ENCODE data around the gene TRIP12.
A peak's percentile ranks its signal among the peaks of the same experiment; 100 is the strongest.

TRIP12 gene

DNA sequence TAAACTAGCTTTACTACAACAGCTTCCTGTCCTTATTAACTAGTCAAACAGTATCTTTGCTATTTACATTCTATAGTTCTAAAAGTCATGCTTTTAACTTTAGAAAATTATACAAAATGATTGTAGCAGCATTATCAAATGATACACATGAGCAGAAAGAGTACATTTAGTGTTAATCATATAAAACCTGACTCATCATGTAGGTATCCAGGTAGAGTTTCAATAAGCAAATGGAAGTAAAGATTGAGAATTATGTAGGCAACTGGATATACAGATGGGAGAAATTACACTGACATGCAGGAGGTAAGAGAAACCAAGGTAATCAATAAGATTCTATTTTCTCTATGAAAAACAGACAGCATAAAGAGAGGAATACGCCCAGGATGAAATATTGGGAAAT, 33.8 kb downstream of the TRIP12 start:
- no peaks in the 10 kb centered on the region for H3K27me3 Mint-ChIP-seq (ENCODE audit: low read depth)
- peaks cover 9% of the 10 kb centered on the region for H3K36me3 Mint-ChIP-seq (ENCODE audit: low read depth)
- no peaks in the 10 kb centered on the region for H3K9me3 Mint-ChIP-seq
- peaks cover 11% of the 10 kb centered on the region for H3K4me1 Mint-ChIP-seq
- H3K27ac Mint-ChIP-seq: no peak overlapping the region
- H3K4me3 Mint-ChIP-seq: no peak overlapping the region
- TF ChIP-seq, protein P1, sequence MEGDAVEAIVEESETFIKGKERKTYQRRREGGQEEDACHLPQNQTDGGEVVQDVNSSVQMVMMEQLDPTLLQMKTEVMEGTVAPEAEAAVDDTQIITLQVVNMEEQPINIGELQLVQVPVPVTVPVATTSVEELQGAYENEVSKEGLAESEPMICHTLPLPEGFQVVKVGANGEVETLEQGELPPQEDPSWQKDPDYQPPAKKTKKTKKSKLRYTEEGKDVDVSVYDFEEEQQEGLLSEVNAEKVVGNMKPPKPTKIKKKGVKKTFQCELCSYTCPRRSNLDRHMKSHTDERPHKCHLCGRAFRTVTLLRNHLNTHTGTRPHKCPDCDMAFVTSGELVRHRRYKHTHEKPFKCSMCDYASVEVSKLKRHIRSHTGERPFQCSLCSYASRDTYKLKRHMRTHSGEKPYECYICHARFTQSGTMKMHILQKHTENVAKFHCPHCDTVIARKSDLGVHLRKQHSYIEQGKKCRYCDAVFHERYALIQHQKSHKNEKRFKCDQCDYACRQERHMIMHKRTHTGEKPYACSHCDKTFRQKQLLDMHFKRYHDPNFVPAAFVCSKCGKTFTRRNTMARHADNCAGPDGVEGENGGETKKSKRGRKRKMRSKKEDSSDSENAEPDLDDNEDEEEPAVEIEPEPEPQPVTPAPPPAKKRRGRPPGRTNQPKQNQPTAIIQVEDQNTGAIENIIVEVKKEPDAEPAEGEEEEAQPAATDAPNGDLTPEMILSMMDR (IDR thresholded peaks at IDR 0.05; ENCODE audit: unreplicated experiment in 3 of 3): no peak

DNA sequence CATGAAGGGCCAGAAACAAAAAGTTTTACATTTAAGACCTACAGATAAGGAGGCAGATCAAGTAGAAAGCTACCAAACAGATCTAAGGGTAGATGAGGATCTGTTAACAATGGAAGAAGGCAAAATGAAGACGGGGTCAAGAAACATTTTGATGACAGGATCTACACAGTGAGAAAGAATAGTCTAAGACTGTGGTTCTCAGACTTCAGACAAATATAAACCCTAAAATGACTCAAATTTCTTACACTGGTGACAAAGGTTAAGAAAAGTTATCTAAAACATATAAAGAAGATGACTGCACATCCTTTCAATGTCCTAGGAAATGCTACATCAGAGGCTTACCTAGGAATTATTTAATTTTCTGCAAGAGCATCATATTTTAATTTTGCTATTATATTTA, 34.4 kb downstream of the TRIP12 start:
- Mint-ChIP-seq H3K9me3 (no peaks in the 10 kb centered on the region), H3K36me3 (ENCODE audit: low read depth) (peaks cover 9% of the 10 kb centered on the region), H3K27ac (no peak overlapping the region), H3K27me3 (ENCODE audit: low read depth) (no peaks in the 10 kb centered on the region), H3K4me1 (peaks cover 11% of the 10 kb centered on the region), H3K4me3 (no peak overlapping the region)
- TF ChIP-seq, protein P1 (IDR thresholded peaks at IDR 0.05; ENCODE audit: unreplicated experiment in 3 of 3): no peak

DNA sequence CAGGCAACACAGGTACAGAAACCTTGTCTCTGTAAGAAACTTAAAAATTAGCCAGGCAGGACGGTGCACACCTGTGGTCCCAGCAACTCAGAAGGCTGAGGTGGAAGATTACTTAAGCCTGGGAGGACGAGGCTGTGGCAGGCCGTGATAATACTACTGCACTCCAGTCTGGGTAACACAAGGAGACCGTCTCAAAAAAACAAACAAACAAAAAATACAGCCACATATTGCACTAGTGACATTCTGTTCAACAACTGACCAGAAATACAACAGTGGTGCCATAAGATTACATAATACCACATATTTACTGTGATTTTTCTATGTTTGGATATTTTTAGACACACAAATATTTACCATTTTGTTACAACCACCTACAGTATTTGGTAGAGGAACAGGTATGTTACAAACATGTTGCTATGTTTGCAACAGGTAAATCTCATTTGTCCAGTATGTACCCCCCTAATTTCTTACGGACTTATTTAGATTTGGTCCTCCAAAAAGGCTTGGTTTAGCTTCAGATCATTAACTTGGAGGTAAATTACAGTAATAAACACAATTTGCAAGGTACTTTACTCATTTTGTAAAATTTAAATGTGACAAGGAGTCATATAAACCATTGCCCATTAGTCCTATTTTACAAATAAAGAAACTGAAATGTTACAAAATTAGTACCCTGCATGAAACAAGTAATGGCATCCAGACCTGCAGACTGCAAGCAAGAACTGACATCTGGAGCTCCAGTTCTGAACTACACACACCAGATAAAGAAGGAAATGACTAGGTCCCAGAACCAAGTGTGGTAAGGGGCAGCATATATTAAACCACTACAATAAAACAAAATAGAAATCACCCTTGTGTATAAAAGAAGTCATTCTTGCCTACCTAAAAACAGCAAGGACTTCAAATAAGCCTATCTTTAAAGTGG, 36.8 kb downstream of the TRIP12 start:
- H3K4me3 Mint-ChIP-seq: no peak overlapping the region
- H3K27ac Mint-ChIP-seq: peak overlapping the region in 2 of 3 experiments; percentile 50 to 55
- peaks cover 9% of the 10 kb centered on the region for H3K36me3 Mint-ChIP-seq (ENCODE audit: low read depth)
- no peaks in the 10 kb centered on the region for H3K27me3 Mint-ChIP-seq (ENCODE audit: low read depth)
- TF ChIP-seq, protein P1 (IDR thresholded peaks at IDR 0.05; ENCODE audit: unreplicated experiment in 3 of 3): no peak
- no peaks in the 10 kb centered on the region for H3K9me3 Mint-ChIP-seq
- H3K4me1 Mint-ChIP-seq: peaks cover 11% of the 10 kb centered on the region

DNA sequence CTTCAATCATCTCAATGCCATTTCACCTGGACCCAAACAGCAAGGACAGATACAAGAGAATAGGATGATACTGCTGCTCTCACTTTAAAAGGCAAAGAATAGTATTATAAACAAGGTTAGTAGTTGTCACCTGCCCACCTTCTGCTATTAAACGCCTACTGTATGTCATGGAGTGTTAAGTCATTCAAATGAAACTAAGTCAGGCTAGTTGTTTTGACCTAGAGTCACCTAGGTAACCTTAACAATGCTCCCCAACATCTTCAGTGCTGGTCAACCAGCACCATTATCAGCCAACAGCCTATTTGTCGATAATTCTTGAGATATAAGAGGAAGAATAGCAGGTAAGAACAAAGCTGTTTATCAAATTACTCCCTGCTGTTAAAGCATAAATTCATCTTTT, 39.2 kb downstream of the TRIP12 start:
- peaks cover 21% of the 10 kb centered on the region for H3K36me3 Mint-ChIP-seq (ENCODE audit: low read depth)
- no peak overlapping the region for H3K4me3 Mint-ChIP-seq
- no peaks in the 10 kb centered on the region for H3K27me3 Mint-ChIP-seq (ENCODE audit: low read depth)
- H3K27ac Mint-ChIP-seq: no peak overlapping the region
- H3K4me1 Mint-ChIP-seq: peaks cover 11% of the 10 kb centered on the region
- no peaks in the 10 kb centered on the region for H3K9me3 Mint-ChIP-seq
- TF ChIP-seq, protein P1 (IDR thresholded peaks at IDR 0.05; ENCODE audit: unreplicated experiment in 3 of 3): no peak

DNA sequence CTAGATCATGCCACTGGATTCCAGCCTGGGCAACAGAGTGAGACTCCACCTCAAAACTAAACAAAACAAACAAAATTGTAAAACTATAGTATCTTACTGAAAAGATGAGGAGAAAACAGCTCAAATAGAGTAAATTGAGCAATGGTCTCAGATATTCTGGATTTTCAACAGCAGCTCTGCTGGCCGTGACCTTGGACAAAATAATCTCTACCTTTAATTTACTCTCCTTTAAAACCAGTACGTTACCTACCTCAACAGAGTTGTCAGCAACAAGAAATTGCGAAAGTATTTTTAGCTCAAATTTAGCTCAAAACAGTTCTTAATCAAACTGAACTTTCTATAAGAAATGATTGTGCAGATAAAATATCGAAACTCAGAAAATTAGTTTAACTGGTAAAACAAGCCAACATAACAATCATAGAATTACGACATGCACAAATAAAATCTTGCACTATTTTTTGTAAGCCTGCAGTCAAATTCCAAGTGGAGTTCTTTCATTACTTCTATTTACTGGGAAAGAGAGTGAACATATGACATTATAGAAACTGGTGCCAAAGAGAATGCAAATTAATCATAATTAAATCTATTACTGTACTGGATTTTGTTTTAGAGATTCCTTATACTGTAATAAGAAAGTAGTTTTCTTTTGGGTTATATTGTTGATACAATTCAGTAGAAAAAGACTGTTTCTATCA, 40.8 kb downstream of the TRIP12 start:
- H3K36me3 Mint-ChIP-seq (ENCODE audit: low read depth): peaks cover 26% of the 10 kb centered on the region
- H3K27me3 Mint-ChIP-seq (ENCODE audit: low read depth): no peaks in the 10 kb centered on the region
- no peak overlapping the region for H3K27ac Mint-ChIP-seq
- no peaks in the 10 kb centered on the region for H3K9me3 Mint-ChIP-seq
- peaks cover 5% of the 10 kb centered on the region for H3K4me1 Mint-ChIP-seq
- TF ChIP-seq, protein P1 (IDR thresholded peaks at IDR 0.05; ENCODE audit: unreplicated experiment in 3 of 3): no peak
- H3K4me3 Mint-ChIP-seq: no peak overlapping the region
